SK-N-SH (cell line): ENCODE measurements around the gene TSPAN4. TPM values are rescaled to one million over a fixed set of nuclear protein-coding genes. Genes with fewer than 3 reads are reported as not detected.
A peak's percentile ranks its signal among the peaks of the same experiment; 100 is the strongest.

Experiments
- CTCF ChIA-PET: fragments of 300-600, 350-600 bp; formaldehyde crosslinking; extraction: SDS; loops from one replicate; lab custom pipeline; 2021; lab: Yijun Ruan, JAX
- POLR2A ChIA-PET: fragments of 350-600 bp; sonication (Branson Sonifier 250); formaldehyde crosslinking; extraction: SDS; loops from one replicate; lab custom pipeline; 2020; ENCODE audit warnings: antibody characterized with exemption, inconsistent platforms; lab: Yijun Ruan, JAX
- DNase-seq: peaks from one replicate; pipeline ENCODE4 v3.0.0; 2012
- H2AFZ ChIP-seq: fragments of 200-600 bp; sonication (generic); 2 replicates; pipeline ENCODE4 v1.8.1; 2016; ENCODE audit warnings: antibody characterized with exemption, mild to moderate bottlenecking, low read depth
- H3F3A ChIP-seq: fragments of 200-600 bp; sonication (generic); replicated peaks from 2 replicates; pipeline ENCODE3; 2016; ENCODE audit warnings: antibody characterized with exemption, mild to moderate bottlenecking; ENCODE audit not compliant: insufficient read depth
- H3K27ac ChIP-seq, 2 experiments: fragments of 200-500 bp in 1 of 2; fragments of 200-600 bp in 1 of 2; sonication (Bioruptor generic) in 1 of 2; sonication (generic), shearing (Covaris generic) in 1 of 2; 2 replicates each; pipeline versions ENCODE4 v1.5.1 to v1.6.1; 2014 to 2016; ENCODE audit warnings: low read depth in 2 of 2, inconsistent platforms in 1 of 2, low read length in 1 of 2, mild to moderate bottlenecking in 1 of 2, mixed read lengths in 1 of 2
- H3K27me3 ChIP-seq: fragments of 200-600 bp; sonication (generic), shearing (Covaris generic); 2 replicates; pipeline ENCODE4 v1.6.1; 2016; ENCODE audit warnings: mixed run types; ENCODE audit not compliant: insufficient read depth
- H3K36me3 ChIP-seq, 2 experiments: fragments of 200-500 bp in 1 of 2; fragments of 200-600 bp in 1 of 2; sonication (Bioruptor generic) in 1 of 2; sonication (generic) in 1 of 2; replicated peaks in 1 of 2; 2 replicates each; pipeline versions ENCODE3 to v1.5.1; 2014 to 2016; ENCODE audit warnings: low read length in 1 of 2, mild to moderate bottlenecking in 1 of 2; ENCODE audit not compliant: insufficient read depth in 2 of 2, control insufficient read depth in 1 of 2
- H3K4me1 ChIP-seq, 2 experiments: fragments of 200-500 bp in 1 of 2; fragments of 200-600 bp in 1 of 2; sonication (Bioruptor generic) in 1 of 2; sonication (generic), shearing (Covaris generic) in 1 of 2; 2 replicates each; pipeline versions ENCODE4 v1.5.1 to v1.6.1; 2014 to 2016; ENCODE audit warnings: low read depth in 1 of 2, low read length in 1 of 2, mixed run types in 1 of 2; ENCODE audit not compliant: insufficient read depth in 2 of 2, control insufficient read depth in 1 of 2
- H3K4me2 ChIP-seq: fragments of 200-600 bp; sonication (generic), shearing (Covaris generic); 2 replicates; pipeline ENCODE4 v1.6.1; 2017; ENCODE audit warnings: mixed run types
- H3K4me3 ChIP-seq, 2 experiments: fragments of 200-500 bp in 1 of 2; fragments of 200-600 bp in 1 of 2; sonication (Bioruptor generic) in 1 of 2; sonication (generic), shearing (Covaris generic) in 1 of 2; 2 replicates each; pipeline versions ENCODE4 v1.5.1 to v1.8.1; 2014 to 2016; ENCODE audit warnings: low read depth in 2 of 2, inconsistent platforms in 1 of 2, low read length in 1 of 2, mild to moderate bottlenecking in 1 of 2, mixed read lengths in 1 of 2, moderate library complexity in 1 of 2
- H3K79me2 ChIP-seq: fragments of 200-600 bp; sonication (generic); 2 replicates; pipeline ENCODE4 v1.8.1; 2017; ENCODE audit warnings: mild to moderate bottlenecking; ENCODE audit not compliant: insufficient read depth
- H3K9ac ChIP-seq: fragments of 200-600 bp; sonication (generic); 2 replicates; pipeline ENCODE4 v1.6.1; 2017; ENCODE audit warnings: mixed run types
- H3K9me2 ChIP-seq: fragments of 200-600 bp; sonication (generic); 2 replicates; pipeline ENCODE4 v1.6.1; 2017; ENCODE audit warnings: mixed run types
- H3K9me3 ChIP-seq: fragments of 200-600 bp; sonication (generic); 2 replicates; pipeline ENCODE4 v1.6.1; 2017; ENCODE audit warnings: mixed run types, mild to moderate bottlenecking, moderate library complexity
- H4K20me1 ChIP-seq: fragments of 200-600 bp; sonication (generic); 2 replicates; pipeline ENCODE4 v1.6.1; 2017; ENCODE audit warnings: mild to moderate bottlenecking, mixed run types; ENCODE audit not compliant: insufficient read depth
- CTCF ChIP-seq: fragments of 200-600 bp; sonication (generic); IDR thresholded peaks from 2 replicates; pipeline ENCODE4 v1.6.1; 2017; ENCODE audit warnings: antibody characterized with exemption, mild to moderate bottlenecking, moderate library complexity
- ELF1 ChIP-seq: IDR thresholded peaks from 2 replicates; pipeline ENCODE4 v1.4.0; 2012
- GABPA ChIP-seq: IDR thresholded peaks from 2 replicates; pipeline ENCODE4 v1.4.0; 2012; ENCODE audit warnings: low read depth, mild to moderate bottlenecking
- MXI1 ChIP-seq: IDR thresholded peaks from 2 replicates; pipeline ENCODE4 v1.6.1; 2012; ENCODE audit warnings: mild to moderate bottlenecking, low read depth, low read length, improper control_type of control experiment
- RAD21 ChIP-seq: IDR thresholded peaks from 2 replicates; pipeline ENCODE4 v1.6.1; 2012; ENCODE audit warnings: mild to moderate bottlenecking, low read length
- RCOR1 ChIP-seq: fragments of 150-350 bp; IDR thresholded peaks from 2 replicates; pipeline ENCODE4 v1.6.1; 2017; ENCODE audit warnings: antibody characterized with exemption, low read length
- RXRA ChIP-seq: IDR thresholded peaks from 2 replicates; pipeline ENCODE4 v1.4.0; 2012; ENCODE audit warnings: low read depth, mild to moderate bottlenecking, borderline replicate concordance
- SIN3A ChIP-seq: IDR thresholded peaks from 2 replicates; pipeline ENCODE4 v1.6.1; 2012; ENCODE audit warnings: low read depth, mild to moderate bottlenecking, low read length, moderate library complexity, borderline replicate concordance
- SMC3 ChIP-seq: IDR thresholded peaks from 2 replicates; pipeline ENCODE4 v1.6.1; 2012; ENCODE audit warnings: low read depth, low read length, improper control_type of control experiment
- TEAD4 ChIP-seq: IDR thresholded peaks from 2 replicates; pipeline ENCODE4 v1.4.0; 2012; ENCODE audit warnings: mild to moderate bottlenecking, borderline replicate concordance; ENCODE audit not compliant: insufficient read depth
- WGBS: methylation state at CpG from one replicate; pipeline ENCODE4 v1.1.6; 2017; ENCODE audit warnings: low lambda C conversion rate; 5-methylcytosine and 5-hydroxymethylcytosine counted together
- polyA plus RNA-seq, 3 experiments: library from polyadenylated mRNA; depleted of rRNA; stranded (reverse); fragments of >200 nt; gene quantifications; 2 replicates each; pipeline ENCODE4 v1.2.3, GENCODE V29; 2012

The TSPAN4 gene
- polyA plus RNA-seq, 1 of the 3 experiments (the other 2 are of a cell fraction) = 226 TPM

DNA sequence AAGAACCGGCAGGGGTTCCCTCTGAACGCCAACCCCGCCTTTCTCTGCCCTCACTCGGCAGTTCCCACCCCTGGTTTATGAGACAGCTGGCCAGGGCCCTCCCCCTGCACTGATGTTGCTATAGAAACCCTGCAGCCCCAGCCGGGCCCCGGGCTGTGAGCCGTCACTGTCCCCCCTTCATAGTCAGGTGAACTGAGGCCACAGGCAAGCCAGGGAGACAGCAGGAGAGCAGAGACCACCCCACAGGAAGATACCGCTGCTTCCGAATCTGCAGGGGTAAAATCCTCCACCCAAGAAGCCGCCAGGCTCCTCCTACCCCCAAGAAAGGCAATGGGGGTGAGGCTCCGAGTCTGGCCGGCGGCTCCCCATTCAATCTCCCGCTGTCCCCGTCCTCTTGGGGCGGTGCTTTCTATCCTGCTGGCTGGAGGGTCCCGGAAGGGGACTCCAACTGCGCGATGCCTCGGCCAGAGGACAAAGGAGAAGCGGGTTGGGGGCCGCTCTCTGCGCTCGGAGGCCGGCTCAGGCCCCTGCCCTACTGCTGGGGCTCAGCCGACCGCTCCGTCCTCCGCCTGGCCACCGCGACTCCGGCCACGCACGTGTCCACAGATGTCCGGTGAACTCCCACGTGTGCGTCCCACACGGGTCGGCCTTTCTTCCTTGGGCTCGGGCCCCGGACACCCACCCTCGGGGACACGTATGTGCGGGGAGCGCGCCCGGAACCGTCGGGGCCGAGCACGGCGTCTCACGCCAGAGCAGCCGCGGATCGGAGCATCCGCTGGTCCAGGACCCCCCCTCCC, 45.2 kb upstream of the TSPAN4 start (continued):
- peak; percentile 29; the same call in 1 of the 2 replicates for TF ChIP-seq ELF1

DNA sequence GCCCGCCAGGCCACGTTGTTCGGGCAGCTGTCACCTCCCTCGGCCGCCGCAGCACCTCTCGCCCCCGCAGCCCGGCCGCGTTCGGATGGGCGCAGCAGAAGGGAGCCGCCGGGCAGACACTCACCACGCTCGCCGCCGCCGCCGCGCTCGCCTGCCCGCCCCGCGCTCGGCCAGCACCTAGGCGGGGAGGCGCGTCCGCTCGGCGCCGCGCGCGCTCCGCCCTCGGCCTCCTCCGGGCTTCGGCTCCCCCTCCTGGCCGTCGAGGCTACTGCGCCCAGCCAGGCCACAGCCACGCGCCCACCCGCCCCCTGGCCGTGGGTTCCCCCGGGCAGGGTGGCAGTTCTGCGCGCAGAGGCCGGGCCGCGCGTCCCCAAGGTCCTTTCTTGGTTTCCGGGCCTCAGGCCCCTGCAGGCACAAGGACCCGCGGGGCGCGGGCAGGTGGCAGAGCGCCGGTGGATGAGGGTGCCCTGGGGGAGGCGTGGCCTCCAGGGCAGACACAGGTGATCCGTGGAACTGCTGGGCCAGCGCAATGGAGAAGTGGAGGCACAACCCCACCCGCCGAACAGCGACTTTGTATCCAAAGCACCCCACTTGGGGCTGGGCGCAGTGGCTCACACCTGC, 44.4 kb upstream of the TSPAN4 start, which contains the start of gene SLC25A22:
SLC25A22 (minus strand) TSS at position 189 of the 621 bp plus-strand sequence. CDS start 3,275 bp downstream, outside the sequence.
- ChIA-PET POLR2A (interaction anchor here (2.2 kb wide), 1 partner anchor 11 kb away, joined by 14 read pairs; the partner anchor contains the start of gene RPLP2), CTCF (interaction anchor here (0.7 to 6.3 kb wide), 5 partner anchors 11 to 23 kb away, joined by 3 to 43 read pairs (median 4); no protein-coding TSS in a partner anchor)
- Histone ChIP-seq H3K4me3 (peak within 1 kb of the TSS; percentile 90 to 92), H3K79me2 (peaks cover 24% of the 10 kb centered on the region), H3K36me3 (peaks cover 0 to 50% of the 10 kb centered on the region in 2 experiments), H3K4me1 (peaks cover 8 to 40% of the 10 kb centered on the region in 2 experiments; a peak in 2 of 4 replicates), H2AFZ (no peak within 1 kb of the TSS; the same call in 1 of the 2 replicates), H4K20me1 (no peaks in the 10 kb centered on the region), H3K27me3 (no peaks in the 10 kb centered on the region), H3K9me3 (no peaks in the 10 kb centered on the region), H3K9ac (peak within 1 kb of the TSS; percentile 87), H3F3A (peaks cover 14% of the 10 kb centered on the region), H3K27ac (peak within 1 kb of the TSS; percentile 93), H3K4me2 (peak within 1 kb of the TSS; percentile 100), H3K9me2 (no peaks in the 10 kb centered on the region)
- DNase-seq = peak; percentile 98
- 68% methylated on average over 4 of the region's 69 CpGs for WGBS
- TF ChIP-seq SMC3 (peak; percentile 37), TEAD4 (no peak), MXI1 (peak; percentile 14), RXRA (no peak), SIN3A (no peak), RCOR1 (no peak), RAD21 (peak; percentile 49), GABPA (no peak), CTCF (peak; percentile 61)
